ENCODE data around the gene PSMF1. TPM values are rescaled to one million over a fixed set of nuclear protein-coding genes. Genes with fewer than 3 reads are reported as not detected.

Gene PSMF1
- total RNA-seq, 2 donors from 2014 or later, result 86.7 to 116 TPM

GRCh38 chr20:1204576-1204975 lies 86.2 kb downstream of the PSMF1 start:
- Histone ChIP-seq H3K27ac (no peak overlapping the region), H3K9me3 (no peaks in the 10 kb centered on the region), H3K36me3 (no peaks in the 10 kb centered on the region), H3K27me3 (replicated peaks; ENCODE audit: insufficient read depth) (no peaks in the 10 kb centered on the region), H3K4me3 (no peak overlapping the region), H3K4me1 (ENCODE audit: control insufficient read depth in 1 of 2, low read depth in 2 of 2) (no peaks in the 10 kb centered on the region)
- ATAC-seq (ENCODE audit: insufficient number of reproducible peaks, low FRiP score, low read depth), result no peak
- DNase-seq (ENCODE audit: low spot score), result no peak
- no peak for TF ChIP-seq CTCF (IDR thresholded peaks at IDR 0.05)

GRCh38 chr20:1205802-1206201 lies 87.4 kb downstream of the PSMF1 start:
- TF ChIP-seq CTCF (IDR thresholded peaks at IDR 0.05), result no peak
- H3K27me3 ChIP-seq (replicated peaks; ENCODE audit: insufficient read depth), result no peaks in the 10 kb centered on the region
- H3K36me3 ChIP-seq, result no peaks in the 10 kb centered on the region
- ATAC-seq (ENCODE audit: insufficient number of reproducible peaks, low FRiP score, low read depth), result no peak
- no peaks in the 10 kb centered on the region for H3K9me3 ChIP-seq
- no peak for DNase-seq (ENCODE audit: low spot score)
- no peak overlapping the region for H3K27ac ChIP-seq
- H3K4me1 ChIP-seq (ENCODE audit: control insufficient read depth in 1 of 2, low read depth in 2 of 2), result no peaks in the 10 kb centered on the region
- no peak overlapping the region for H3K4me3 ChIP-seq

GRCh38 chr20:1206366-1207148 lies 88.2 kb downstream of the PSMF1 start:
- Histone ChIP-seq H3K4me3 (no peak overlapping the region), H3K27me3 (replicated peaks; ENCODE audit: insufficient read depth) (no peaks in the 10 kb centered on the region), H3K36me3 (no peaks in the 10 kb centered on the region), H3K4me1 (ENCODE audit: control insufficient read depth in 1 of 2, low read depth in 2 of 2) (no peaks in the 10 kb centered on the region), H3K9me3 (no peaks in the 10 kb centered on the region), H3K27ac (no peak overlapping the region)
- no peak for ATAC-seq (ENCODE audit: insufficient number of reproducible peaks, low FRiP score, low read depth)
- no peak for DNase-seq (ENCODE audit: low spot score)
- TF ChIP-seq CTCF (IDR thresholded peaks at IDR 0.05), result no peak

- H3K27ac ChIP-seq, result no peak overlapping the region
- no peak for ATAC-seq (ENCODE audit: insufficient number of reproducible peaks, low FRiP score, low read depth)
- no peak for TF ChIP-seq CTCF (IDR thresholded peaks at IDR 0.05)
- no peaks in the 10 kb centered on the region for H3K36me3 ChIP-seq
- DNase-seq (ENCODE audit: low spot score), result no peak
- no peaks in the 10 kb centered on the region for H3K4me1 ChIP-seq (ENCODE audit: control insufficient read depth in 1 of 2, low read depth in 2 of 2)
- no peaks in the 10 kb centered on the region for H3K27me3 ChIP-seq (replicated peaks; ENCODE audit: insufficient read depth)
- H3K4me3 ChIP-seq, result no peak overlapping the region
- no peaks in the 10 kb centered on the region for H3K9me3 ChIP-seq
Measured at GRCh38 chr20:1207293-1207878, 89.0 kb downstream of the PSMF1 start.

- TF ChIP-seq CTCF (IDR thresholded peaks at IDR 0.05), result no peak
- Histone ChIP-seq H3K9me3 (no peaks in the 10 kb centered on the region), H3K4me1 (ENCODE audit: control insufficient read depth in 1 of 2, low read depth in 2 of 2) (no peaks in the 10 kb centered on the region), H3K4me3 (no peak overlapping the region), H3K27ac (no peak overlapping the region), H3K36me3 (no peaks in the 10 kb centered on the region), H3K27me3 (replicated peaks; ENCODE audit: insufficient read depth) (no peaks in the 10 kb centered on the region)
- no peak for DNase-seq (ENCODE audit: low spot score)
- no peak for ATAC-seq (ENCODE audit: insufficient number of reproducible peaks, low FRiP score, low read depth)
Measured at GRCh38 chr20:1209447-1210387, 91.3 kb downstream of the PSMF1 start.
